GM12878 (cell line): ENCODE results near the gene OTUD3. TPM values are rescaled to one million over a fixed set of nuclear protein-coding genes. Genes with fewer than 3 reads are reported as not detected.

Experiments
- ATAC-seq: fragments of 200-7000 bp; cut with Tn5 transposase; 3 replicates; pipeline ENCODE4 v1.9.1; 2020; ENCODE audit warnings: mild to moderate bottlenecking, moderate library complexity
- BruUV-seq: library from RNA; stranded (reverse); fragments of 400-500 nt; replicated peaks from 2 replicates; lab custom pipeline; 2021; lab: Mats Ljungman, UMichigan
- CTCF ChIA-PET: fragments of 300-600 bp; sonication (Branson Sonifier 250); formaldehyde crosslinking; extraction: SDS; loops from one replicate; lab custom pipeline; 2021; ENCODE audit warnings: inconsistent platforms; lab: Yijun Ruan, JAX
- POLR2A ChIA-PET: fragments of 350-600 bp; formaldehyde crosslinking; extraction: SDS; loops from one replicate; lab custom pipeline; 2021; ENCODE audit warnings: inconsistent platforms; lab: Charles Lee
- RAD21 ChIA-PET: fragments of 300-600 bp; sonication (Branson Sonifier 250); formaldehyde crosslinking; loops from one replicate; lab custom pipeline; 2023; ENCODE audit warnings: antibody characterized with exemption; ENCODE audit not compliant: unreplicated experiment; lab: Charles Lee
- SMC1A ChIA-PET: fragments of 300-600 bp; sonication (Branson Sonifier 250); formaldehyde crosslinking; loops from one replicate; lab custom pipeline; 2023; ENCODE audit not compliant: unreplicated experiment, uncharacterized antibody; lab: Charles Lee
- DNase-seq: peaks from one replicate; pipeline ENCODE4 v3.0.0-alpha.2; 2011; ENCODE audit warnings: low read depth, low spot score
- FAIRE-seq: peaks from 3 replicates; lab custom pipeline; 2011; peaks lifted over from hg19 to GRCh38; lab: Jason Lieb, UNC
- H2AFZ ChIP-seq: 2 replicates; pipeline ENCODE4 v1.6.0; 2011; ENCODE audit warnings: low read depth, low read length, control low read depth; ENCODE audit not compliant: control insufficient read depth
- H3K27ac ChIP-seq: 2 replicates; pipeline ENCODE4 v1.5.1; 2011; ENCODE audit warnings: control low read depth; ENCODE audit not compliant: control insufficient read depth, insufficient read depth
- H3K27me3 ChIP-seq, 2 experiments: replicated peaks in 1 of 2; 2 replicates each; pipeline versions ENCODE4 v1.6.0 to v1.6.1; 2011; ENCODE audit warnings: low read length in 1 of 2; ENCODE audit not compliant: control insufficient read depth in 2 of 2, insufficient read depth in 2 of 2
- H3K36me3 ChIP-seq, 2 experiments: 2 replicates each; pipeline ENCODE4 v1.5.1; 2011; ENCODE audit warnings: low read length in 1 of 2; ENCODE audit not compliant: control insufficient read depth in 2 of 2, insufficient read depth in 2 of 2
- H3K4me1 ChIP-seq: 2 replicates; pipeline ENCODE4 v1.6.1; 2011; ENCODE audit warnings: mild to moderate bottlenecking, low read length, moderate library complexity, mixed read lengths; ENCODE audit not compliant: control insufficient read depth, insufficient read depth
- H3K4me2 ChIP-seq: 2 replicates; pipeline ENCODE4 v1.6.0; 2011; ENCODE audit warnings: control low read depth; ENCODE audit not compliant: control insufficient read depth, insufficient read depth
- H3K4me3 ChIP-seq: fragments of 200-600 bp; sonication (generic); 2 replicates; pipeline ENCODE4 v1.5.1; 2016
- H3K79me2 ChIP-seq: 2 replicates; pipeline ENCODE4 v1.6.0; 2011; ENCODE audit warnings: low read length; ENCODE audit not compliant: control insufficient read depth, insufficient read depth
- H3K9ac ChIP-seq: 2 replicates; pipeline ENCODE4 v1.8.0; 2011; ENCODE audit warnings: low read length, control low read depth, mixed read lengths; ENCODE audit not compliant: control insufficient read depth, insufficient read depth
- H3K9me3 ChIP-seq: replicated peaks from 3 replicates; pipeline ENCODE4 v1.5.1; 2011; ENCODE audit warnings: mild to moderate bottlenecking, low read length; ENCODE audit not compliant: control insufficient read depth, insufficient read depth
- H4K20me1 ChIP-seq: 2 replicates; pipeline ENCODE4 v1.6.0; 2011; ENCODE audit not compliant: control insufficient read depth, insufficient read depth
- EP300 ChIP-seq, 2 experiments: fragments of 150-350 bp in 1 of 2; IDR thresholded peaks; 2 replicates each; pipeline ENCODE4 v1.6.1; 2011 to 2012; ENCODE audit warnings: low read depth in 2 of 2, low read length in 2 of 2, borderline replicate concordance in 1 of 2, improper control_type of control experiment in 1 of 2, inconsistent platforms in 1 of 2; ENCODE audit not compliant: control insufficient read depth in 1 of 2
- MAX ChIP-seq: IDR thresholded peaks from 2 replicates; pipeline ENCODE4 v1.6.1; 2012; ENCODE audit warnings: low read depth, low read length, improper control_type of control experiment
- MYB ChIP-seq: fragments of 150-350 bp; IDR thresholded peaks from 2 replicates; pipeline ENCODE4 v1.6.1; 2014; ENCODE audit warnings: mild to moderate bottlenecking, low read depth, low read length, borderline replicate concordance
- PAX5 ChIP-seq: IDR thresholded peaks from 2 replicates; pipeline ENCODE4 v1.6.1; 2011; ENCODE audit warnings: low read depth, low read length, borderline replicate concordance
- PML ChIP-seq: IDR thresholded peaks from 2 replicates; pipeline ENCODE4 v1.6.1; 2012; ENCODE audit warnings: low read length, inconsistent platforms
- RAD21 ChIP-seq: IDR thresholded peaks from 2 replicates; pipeline ENCODE4 v1.6.1; 2011; ENCODE audit warnings: mild to moderate bottlenecking, low read depth, low read length, moderate library complexity; ENCODE audit not compliant: insufficient read depth
- RFX5 ChIP-seq: IDR thresholded peaks from 2 replicates; pipeline ENCODE4 v1.6.1; 2011; ENCODE audit warnings: low read depth, low read length, improper control_type of control experiment
- SMARCA5 ChIP-seq: fragments of 450-650 bp; IDR thresholded peaks from 2 replicates; pipeline ENCODE4 v1.6.1; 2017; ENCODE audit warnings: mild to moderate bottlenecking
- SMC3 ChIP-seq: IDR thresholded peaks from 2 replicates; pipeline ENCODE4 v1.6.1; 2011; ENCODE audit warnings: low read length, improper control_type of control experiment, borderline replicate concordance
- SREBF1 ChIP-seq: IDR thresholded peaks from 2 replicates; pipeline ENCODE4 v1.6.1; 2012; ENCODE audit warnings: mild to moderate bottlenecking, low read length
- TAF1 ChIP-seq: IDR thresholded peaks from 2 replicates; pipeline ENCODE4 v1.6.1; 2011; ENCODE audit warnings: mild to moderate bottlenecking, low read depth, low read length, borderline replicate concordance
- TARDBP ChIP-seq: IDR thresholded peaks from 2 replicates; pipeline ENCODE4 v1.6.1; 2016; ENCODE audit warnings: borderline replicate concordance
- ZNF207 ChIP-seq: fragments of 450-650 bp; IDR thresholded peaks from 2 replicates; pipeline ENCODE4 v1.6.1; 2014; ENCODE audit warnings: antibody characterized with exemption, mild to moderate bottlenecking, borderline replicate concordance
- in situ Hi-C: fragments of 300-500 bp; cut with MboI; formaldehyde crosslinking; loops from 9 replicates; pipeline ENCODE4 v1.14.3; 2018; ENCODE audit warnings: mixed read lengths
- intact Hi-C: fragments of 100-400 bp; cut with micrococcal nuclease; formaldehyde crosslinking; loops from one replicate; pipeline ENCODE4 v1.14.2; 2022; ENCODE audit not compliant: unreplicated experiment
- polyA plus RNA-seq, 11 experiments: library from polyadenylated mRNA; depleted of rRNA in 4 of 11; unstranded in 6 of 11; stranded (reverse) in 5 of 11; fragments of >200 nt; fragmentation: Nextera tagmentation in 4 of 11; fragmentation: Illumina TruSeq in 1 of 11; extraction: Ambion mirVana in 4 of 11; extraction: Trizol in 1 of 11; gene quantifications; 1 replicate in 1 of 11; 2 replicates in 10 of 11; pipeline versions ENCODE4 v1.2.1 to v1.2.3, GENCODE V29; 2011 to 2016; ENCODE audit warnings: inconsistent platforms in 2 of 11, missing spikeins in 2 of 11, low read depth in 1 of 11
- total RNA-seq, 4 experiments: library from RNA; depleted of rRNA in 3 of 4; stranded (reverse); fragments of >200 nt in 3 of 4; fragmentation: Illumina TruSeq in 1 of 4; extraction: Trizol in 1 of 4; gene quantifications; 2 replicates each; pipeline versions ENCODE4 v1.2.1 to v1.2.3, GENCODE V29; 2013 to 2021
- TF ChIP-seq, protein P1 (sequence below): fragments of 450-650 bp; IDR thresholded peaks from 2 replicates; pipeline ENCODE4 v1.6.1; 2017; ENCODE audit warnings: antibody characterized with exemption, mild to moderate bottlenecking, moderate library complexity
- TF ChIP-seq, protein P2 (sequence below): IDR thresholded peaks from 2 replicates; pipeline ENCODE4 v1.6.1; 2011; ENCODE audit warnings: low read depth, low read length, improper control_type of control experiment, borderline replicate concordance
- TF ChIP-seq, protein P3 (sequence below): fragments of 450-650 bp; IDR thresholded peaks from 2 replicates; pipeline ENCODE4 v1.6.1; 2016; ENCODE audit warnings: mild to moderate bottlenecking
- TF ChIP-seq, protein P4 (sequence below): fragments of 450-650 bp; IDR thresholded peaks from 2 replicates; pipeline ENCODE4 v1.6.1; 2017; ENCODE audit warnings: low read depth, mild to moderate bottlenecking, moderate library complexity

OTUD3 gene
- total and polyA plus RNA-seq, 10 of the 15 experiments (the other 5 are each of a cell fraction or from before 2014, with no cell fraction given): 0.77 to 8.9 (median 4.8) TPM

DNA sequence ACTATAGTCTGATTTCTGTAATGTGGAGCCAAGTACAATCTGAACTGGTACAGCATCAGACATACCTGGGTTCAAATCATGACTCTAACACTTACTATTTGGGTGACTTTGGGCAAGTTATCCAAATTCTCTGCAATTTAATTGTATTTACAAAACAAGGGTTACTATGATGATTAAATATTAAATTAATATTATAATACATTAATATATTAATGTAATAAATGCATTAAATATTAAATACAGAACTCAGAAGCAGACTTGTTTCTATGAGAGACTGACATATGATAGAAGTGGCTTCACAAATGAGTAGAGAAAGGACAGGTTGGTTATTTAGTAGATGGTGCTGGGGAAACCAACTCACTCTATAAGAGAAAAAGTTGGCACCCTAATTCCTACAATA lies 27.3 kb upstream of the OTUD3 start:
- ChIA-PET CTCF (interaction anchor here (0.9 kb wide), 1 partner anchor 41 kb away, joined by 3 read pairs; no protein-coding TSS in a partner anchor), SMC1A (interaction anchor here (0.7 kb wide), 2 partner anchors 565 to 1202 kb away, joined by 3 read pairs; no protein-coding TSS in a partner anchor), RAD21 (no interaction called here), POLR2A (interaction anchor here (0.7 kb wide), 1 partner anchor 316 kb away, joined by 3 read pairs; no protein-coding TSS in a partner anchor)
- BruUV-seq: no TSS peak
- Histone ChIP-seq H2AFZ (no peak overlapping the region), H3K36me3 (no peaks in the 10 kb centered on the region), H4K20me1 (no peaks in the 10 kb centered on the region), H3K4me2 (no peak overlapping the region), H3K4me1 (no peaks in the 10 kb centered on the region), H3K9me3 (no peaks in the 10 kb centered on the region), H3K27ac (no peak overlapping the region), H3K4me3 (no peak overlapping the region), H3K9ac (no peak overlapping the region), H3K27me3 (no peaks in the 10 kb centered on the region; a peak in 1 of 4 replicates), H3K79me2 (no peaks in the 10 kb centered on the region)
- no peak for ATAC-seq
- no peak for DNase-seq
- no peak for FAIRE-seq
- intact Hi-C loops (no loop called here), in situ Hi-C loops (no loop called here)
- TF ChIP-seq MYB (no peak), PAX5 (no peak), RFX5 (no peak), SMARCA5 (no peak), SREBF1 (no peak), ZNF207 (no peak), PML (no peak), MAX (no peak), TAF1 (no peak), TARDBP (no peak), EP300 (IDR thresholded peaks at IDR 0.05; ENCODE audit: borderline replicate concordance in 1 of 2, control insufficient read depth in 1 of 2, low read depth in 2 of 2, low read length in 2 of 2) (no peak), RAD21 (no peak), SMC3 (no peak)
- TF ChIP-seq, protein P1, sequence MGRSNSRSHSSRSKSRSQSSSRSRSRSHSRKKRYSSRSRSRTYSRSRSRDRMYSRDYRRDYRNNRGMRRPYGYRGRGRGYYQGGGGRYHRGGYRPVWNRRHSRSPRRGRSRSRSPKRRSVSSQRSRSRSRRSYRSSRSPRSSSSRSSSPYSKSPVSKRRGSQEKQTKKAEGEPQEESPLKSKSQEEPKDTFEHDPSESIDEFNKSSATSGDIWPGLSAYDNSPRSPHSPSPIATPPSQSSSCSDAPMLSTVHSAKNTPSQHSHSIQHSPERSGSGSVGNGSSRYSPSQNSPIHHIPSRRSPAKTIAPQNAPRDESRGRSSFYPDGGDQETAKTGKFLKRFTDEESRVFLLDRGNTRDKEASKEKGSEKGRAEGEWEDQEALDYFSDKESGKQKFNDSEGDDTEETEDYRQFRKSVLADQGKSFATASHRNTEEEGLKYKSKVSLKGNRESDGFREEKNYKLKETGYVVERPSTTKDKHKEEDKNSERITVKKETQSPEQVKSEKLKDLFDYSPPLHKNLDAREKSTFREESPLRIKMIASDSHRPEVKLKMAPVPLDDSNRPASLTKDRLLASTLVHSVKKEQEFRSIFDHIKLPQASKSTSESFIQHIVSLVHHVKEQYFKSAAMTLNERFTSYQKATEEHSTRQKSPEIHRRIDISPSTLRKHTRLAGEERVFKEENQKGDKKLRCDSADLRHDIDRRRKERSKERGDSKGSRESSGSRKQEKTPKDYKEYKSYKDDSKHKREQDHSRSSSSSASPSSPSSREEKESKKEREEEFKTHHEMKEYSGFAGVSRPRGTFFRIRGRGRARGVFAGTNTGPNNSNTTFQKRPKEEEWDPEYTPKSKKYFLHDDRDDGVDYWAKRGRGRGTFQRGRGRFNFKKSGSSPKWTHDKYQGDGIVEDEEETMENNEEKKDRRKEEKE: no peak
- TF ChIP-seq, protein P2, sequence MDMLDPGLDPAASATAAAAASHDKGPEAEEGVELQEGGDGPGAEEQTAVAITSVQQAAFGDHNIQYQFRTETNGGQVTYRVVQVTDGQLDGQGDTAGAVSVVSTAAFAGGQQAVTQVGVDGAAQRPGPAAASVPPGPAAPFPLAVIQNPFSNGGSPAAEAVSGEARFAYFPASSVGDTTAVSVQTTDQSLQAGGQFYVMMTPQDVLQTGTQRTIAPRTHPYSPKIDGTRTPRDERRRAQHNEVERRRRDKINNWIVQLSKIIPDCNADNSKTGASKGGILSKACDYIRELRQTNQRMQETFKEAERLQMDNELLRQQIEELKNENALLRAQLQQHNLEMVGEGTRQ: no peak
- TF ChIP-seq, protein P3, sequence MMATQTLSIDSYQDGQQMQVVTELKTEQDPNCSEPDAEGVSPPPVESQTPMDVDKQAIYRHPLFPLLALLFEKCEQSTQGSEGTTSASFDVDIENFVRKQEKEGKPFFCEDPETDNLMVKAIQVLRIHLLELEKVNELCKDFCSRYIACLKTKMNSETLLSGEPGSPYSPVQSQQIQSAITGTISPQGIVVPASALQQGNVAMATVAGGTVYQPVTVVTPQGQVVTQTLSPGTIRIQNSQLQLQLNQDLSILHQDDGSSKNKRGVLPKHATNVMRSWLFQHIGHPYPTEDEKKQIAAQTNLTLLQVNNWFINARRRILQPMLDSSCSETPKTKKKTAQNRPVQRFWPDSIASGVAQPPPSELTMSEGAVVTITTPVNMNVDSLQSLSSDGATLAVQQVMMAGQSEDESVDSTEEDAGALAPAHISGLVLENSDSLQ: no peak
- TF ChIP-seq, protein P4, sequence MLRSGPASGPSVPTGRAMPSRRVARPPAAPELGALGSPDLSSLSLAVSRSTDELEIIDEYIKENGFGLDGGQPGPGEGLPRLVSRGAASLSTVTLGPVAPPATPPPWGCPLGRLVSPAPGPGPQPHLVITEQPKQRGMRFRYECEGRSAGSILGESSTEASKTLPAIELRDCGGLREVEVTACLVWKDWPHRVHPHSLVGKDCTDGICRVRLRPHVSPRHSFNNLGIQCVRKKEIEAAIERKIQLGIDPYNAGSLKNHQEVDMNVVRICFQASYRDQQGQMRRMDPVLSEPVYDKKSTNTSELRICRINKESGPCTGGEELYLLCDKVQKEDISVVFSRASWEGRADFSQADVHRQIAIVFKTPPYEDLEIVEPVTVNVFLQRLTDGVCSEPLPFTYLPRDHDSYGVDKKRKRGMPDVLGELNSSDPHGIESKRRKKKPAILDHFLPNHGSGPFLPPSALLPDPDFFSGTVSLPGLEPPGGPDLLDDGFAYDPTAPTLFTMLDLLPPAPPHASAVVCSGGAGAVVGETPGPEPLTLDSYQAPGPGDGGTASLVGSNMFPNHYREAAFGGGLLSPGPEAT: no peak
